Spleen (tissue), 11 donors: ENCODE measurements around the gene OR51B4. TPM values are rescaled to one million over a fixed set of nuclear protein-coding genes. Genes with fewer than 3 reads are reported as not detected.

Experiments used
- DNase-seq: peaks from one replicate; pipeline ENCODE4 v3.0.0-alpha.2; 2020
- H3K27ac ChIP-seq, 8 donors: fragments of 200-600 bp; sonication (generic) in 7 of 8; 1 replicate in 4 of 8; 2 replicates in 4 of 8; pipeline versions ENCODE4 v1.5.0 to v1.8.0; 2016 to 2021; ENCODE audit warnings: inconsistent platforms in 4 of 8, mild to moderate bottlenecking in 4 of 8, moderate library complexity in 1 of 8
- H3K27me3 ChIP-seq, 7 donors: fragments of 200-600 bp; sonication (generic) in 6 of 7; replicated peaks in 1 of 7; 1 replicate in 4 of 7; 2 replicates in 3 of 7; pipeline versions ENCODE4 v1.5.0 to v1.8.0; 2016 to 2021; ENCODE audit warnings: inconsistent platforms in 3 of 7, mild to moderate bottlenecking in 1 of 7
- H3K36me3 ChIP-seq, 6 donors: fragments of 200-600 bp; sonication (generic) in 5 of 6; 1 replicate in 4 of 6; 2 replicates in 2 of 6; pipeline versions ENCODE4 v1.5.0 to v1.8.0; 2016 to 2021; ENCODE audit warnings: inconsistent platforms in 2 of 6
- H3K4me1 ChIP-seq, 6 donors: fragments of 200-600 bp; sonication (generic) in 5 of 6; 1 replicate in 3 of 6; 2 replicates in 3 of 6; pipeline versions ENCODE4 v1.5.0 to v1.8.0; 2016 to 2021; ENCODE audit warnings: inconsistent platforms in 3 of 6
- H3K4me3 ChIP-seq, 8 donors: fragments of 200-600 bp; sonication (generic) in 7 of 8; 1 replicate in 4 of 8; 2 replicates in 4 of 8; pipeline versions ENCODE4 v1.5.0 to v1.8.0; 2016 to 2021; ENCODE audit warnings: inconsistent platforms in 4 of 8, mild to moderate bottlenecking in 4 of 8, moderate library complexity in 2 of 8
- H3K9me3 ChIP-seq, 8 donors: fragments of 200-600 bp; sonication (generic) in 7 of 8; 1 replicate in 4 of 8; 2 replicates in 4 of 8; pipeline versions ENCODE4 v1.5.0 to v1.8.0; 2016 to 2021; ENCODE audit warnings: inconsistent platforms in 4 of 8
- CTCF ChIP-seq, 11 experiments: fragments of 200-600 bp in 7 of 11; fragments of 450-650 bp in 4 of 11; sonication (generic) in 4 of 11; IDR thresholded peaks in 8 of 11; conservative IDR thresholded peaks in 3 of 11; 1 replicate in 7 of 11; 2 replicates in 4 of 11; pipeline versions ENCODE4 v1.4.0 to v1.8.0; 2016 to 2021; ENCODE audit warnings: antibody characterized with exemption in 11 of 11, inconsistent platforms in 4 of 11, mild to moderate bottlenecking in 1 of 11
- POLR2A ChIP-seq, 3 donors: fragments of 450-650 bp; IDR thresholded peaks; one replicate each; pipeline ENCODE4 v1.5.1; 2017; ENCODE audit warnings: antibody characterized with exemption in 3 of 3, mild to moderate bottlenecking in 1 of 3
- POLR2AphosphoS5 ChIP-seq, 3 donors: sonication (generic); formaldehyde crosslinking; IDR thresholded peaks; one replicate each; pipeline ENCODE4 v1.5.1; 2017; ENCODE audit warnings: antibody characterized with exemption in 3 of 3
- WGBS, 5 donors: extraction: QIAGEN DNeasy Blood & Tissue Kit in 3 of 5; methylation state at CpG; one replicate each; pipeline versions ENCODE4 v1.1.5 to v1.1.7; 2013 to 2018; 5-methylcytosine and 5-hydroxymethylcytosine counted together
- intact Hi-C: fragments of 100-400 bp; cut with DNase I; formaldehyde crosslinking; loops from one replicate; pipeline ENCODE4 v1.15.0; 2023; ENCODE audit warnings: low total_unique reads
- polyA plus RNA-seq, 3 donors: library from polyadenylated mRNA; stranded (reverse); fragments of 200-250 nt; gene quantifications; one replicate each; pipeline ENCODE4 v1.2.1, GENCODE V29; 2013
- total RNA-seq, 7 donors: library from RNA; depleted of rRNA in 3 of 7; stranded (reverse); fragments of >200 nt in 3 of 7; fragmentation: NEBNext Ultra II Directional in 4 of 7; extraction: Animal tissue kit (Norgen Biotek cat#: 25700) in 4 of 7; gene quantifications; one replicate each; pipeline versions ENCODE4 v1.1.0 to v1.2.1, GENCODE V29; 2016 to 2021
- donor health status: healthy with polysubstance abuse.
- donor health status: DM: no; HTN: no; CAD: no; lungs with moderate emphysema.
- donor health status: DM: no; HTN: no; CAD: no.
- donor health status: Bipolar disorder and iron deficiency.
- donor health status: healthy.
- donor health status: DM: no; HTN: no; CAD: no.
- donor health status: DM: yes; HTN: yes; CAD: no.

Gene OR51B4
- total and polyA plus RNA-seq, 10 donors, result not detected

GRCh38 chr11:5293028-5293427 is 8.7 kb downstream of the OR51B4 start:
- Histone ChIP-seq H3K27me3 (no peaks in the 10 kb centered on the region), H3K4me3 (no peak overlapping the region), H3K9me3 (no peaks in the 10 kb centered on the region), H3K27ac (no peak overlapping the region), H3K4me1 (no peaks in the 10 kb centered on the region), H3K36me3 (no peaks in the 10 kb centered on the region)
- intact Hi-C loops, result no loop called here
- TF ChIP-seq POLR2A (IDR thresholded peaks at IDR 0.05) (no peak), CTCF (IDR thresholded peaks at IDR 0.05 in 8 of 11, conservative IDR thresholded peaks at IDR 0.05 in 3 of 11) (no peak)
- no peak for DNase-seq
- 90 to 94% (median 92%) methylated on average over 8 of the region's 8 CpGs for WGBS, 5 donors

- WGBS, 5 donors, result 74 to 94% (median 87%) methylated on average over 1 of the region's 1 CpG
- DNase-seq, result no peak
- Histone ChIP-seq H3K27ac (no peak overlapping the region), H3K4me3 (no peak overlapping the region), H3K36me3 (no peaks in the 10 kb centered on the region), H3K27me3 (no peaks in the 10 kb centered on the region), H3K4me1 (no peaks in the 10 kb centered on the region), H3K9me3 (no peaks in the 10 kb centered on the region)
- intact Hi-C loops, result no loop called here
- peak in 1 of 11 experiments; percentile 11 for TF ChIP-seq CTCF (IDR thresholded peaks at IDR 0.05 in 8 of 11, conservative IDR thresholded peaks at IDR 0.05 in 3 of 11)
- TF ChIP-seq POLR2AphosphoS5 (IDR thresholded peaks at IDR 0.05), result no peak
- TF ChIP-seq POLR2A (IDR thresholded peaks at IDR 0.05), result no peak
Measured at GRCh38 chr11:5291207-5291838, 10.4 kb downstream of the OR51B4 start.

GRCh38 chr11:5290106-5290505 is 11.6 kb downstream of the OR51B4 start:
- 82 to 98% (median 84%) methylated on average over 1 of the region's 1 CpG for WGBS, 5 donors
- intact Hi-C loops, result no loop called here

GRCh38 chr11:5289696-5290095 is 12.1 kb downstream of the OR51B4 start:
- H3K4me1 ChIP-seq, result no peaks in the 10 kb centered on the region
- H3K36me3 ChIP-seq, result no peaks in the 10 kb centered on the region
- TF ChIP-seq POLR2A (IDR thresholded peaks at IDR 0.05) (no peak), POLR2AphosphoS5 (IDR thresholded peaks at IDR 0.05) (no peak), CTCF (IDR thresholded peaks at IDR 0.05 in 8 of 11, conservative IDR thresholded peaks at IDR 0.05 in 3 of 11) (no peak)
- H3K27me3 ChIP-seq, result no peaks in the 10 kb centered on the region
- H3K9me3 ChIP-seq, result no peaks in the 10 kb centered on the region
- no peak overlapping the region for H3K4me3 ChIP-seq
- intact Hi-C loops, result no loop called here
- DNase-seq, result no peak
- no peak overlapping the region for H3K27ac ChIP-seq

More at GRCh38 chr11:5290106-5290505, 11.6 kb downstream of the OR51B4 start:
- Histone ChIP-seq H3K4me3 (no peak overlapping the region), H3K36me3 (no peaks in the 10 kb centered on the region), H3K4me1 (no peaks in the 10 kb centered on the region), H3K27me3 (no peaks in the 10 kb centered on the region), H3K27ac (no peak overlapping the region), H3K9me3 (no peaks in the 10 kb centered on the region)
- no peak for DNase-seq
- TF ChIP-seq POLR2A (IDR thresholded peaks at IDR 0.05), result no peak
- no peak for TF ChIP-seq POLR2AphosphoS5 (IDR thresholded peaks at IDR 0.05)
- TF ChIP-seq CTCF (IDR thresholded peaks at IDR 0.05 in 8 of 11, conservative IDR thresholded peaks at IDR 0.05 in 3 of 11), result no peak
